Natural killer cell treated with Interleukin-12 subunit alpha and Interleukin-12 subunit beta and Interleukin-15 and Interleukin-18, amount 100 ng/mL, for 72 hours (primary cell): ENCODE measurements around the gene PGPEP1. TPM values are rescaled to one million over a fixed set of nuclear protein-coding genes. Genes with fewer than 3 reads are reported as not detected.
A peak's percentile ranks its signal among the peaks of the same experiment; 100 is the strongest.

ENCODE experiments used
- ATAC-seq, 2 donors: fragments of 150-1000 bp; cut with Tn5 transposase in 1 of 2; sonication (Bioruptor Pico), chemical (Tn5 transposase) in 1 of 2; 2 replicates each; pipeline ENCODE4 v1.10.0; 2021
- DNase-seq: peaks from one replicate; pipeline ENCODE4 v3.0.0; 2022; ENCODE audit warnings: low spot score
- H3K27ac Mint-ChIP-seq, 2 donors: 1 replicate in 1 of 2; 2 replicates in 1 of 2; pipeline ENCODE4 v1.8.0; 2022; ENCODE audit warnings: mixed read lengths in 2 of 2, mild to moderate bottlenecking in 1 of 2, moderate library complexity in 1 of 2
- H3K27me3 Mint-ChIP-seq, 2 donors: 1 replicate in 1 of 2; 2 replicates in 1 of 2; pipeline ENCODE4 v1.8.0; 2022; ENCODE audit warnings: mixed read lengths in 2 of 2
- H3K36me3 Mint-ChIP-seq: one replicate; pipeline ENCODE4 v1.8.0; 2022; ENCODE audit warnings: mixed read lengths
- H3K4me1 Mint-ChIP-seq, 2 donors: 1 replicate in 1 of 2; 2 replicates in 1 of 2; pipeline ENCODE4 v1.8.0; 2022; ENCODE audit warnings: low read depth in 2 of 2, mixed read lengths in 2 of 2, mild to moderate bottlenecking in 1 of 2
- H3K4me3 Mint-ChIP-seq: one replicate; pipeline ENCODE4 v1.8.0; 2022; ENCODE audit warnings: mixed read lengths
- H3K9me3 Mint-ChIP-seq: 2 replicates; pipeline ENCODE4 v1.8.0; 2022; ENCODE audit warnings: mixed read lengths
- total RNA-seq, 2 donors: library from RNA; stranded (reverse); gene quantifications; one replicate each; pipeline ENCODE4 v1.2.3, GENCODE V29; 2022

The PGPEP1 gene
- total RNA-seq, 2 donors from 2014 or later, result 42.1 to 50.7 TPM

DNA sequence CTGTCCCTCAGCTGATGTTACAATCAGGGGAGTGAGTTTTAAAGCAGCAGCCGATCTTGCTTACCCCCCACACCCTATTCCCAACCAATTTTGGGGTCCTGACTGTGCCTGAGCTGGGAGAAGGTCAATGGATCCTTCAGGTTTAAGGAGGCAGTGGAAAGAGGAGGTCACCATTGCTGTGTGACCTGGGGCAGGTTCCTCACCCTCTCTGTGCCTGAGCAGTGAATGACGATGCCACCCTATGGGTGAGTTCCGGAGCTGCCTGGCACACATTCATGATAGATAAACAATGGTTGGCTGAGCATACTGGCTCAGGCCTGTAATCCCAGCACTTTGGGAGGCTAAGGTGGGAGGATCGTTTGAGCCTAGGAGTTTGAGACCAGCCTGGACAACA is 38.7 kb upstream of the PGPEP1 start:
- no peaks in the 10 kb centered on the region for H3K9me3 Mint-ChIP-seq
- peak overlapping the region; percentile 21 to 76 for H3K27ac Mint-ChIP-seq
- no peaks in the 10 kb centered on the region for H3K36me3 Mint-ChIP-seq
- no peaks in the 10 kb centered on the region for H3K27me3 Mint-ChIP-seq
- DNase-seq (no peak), ATAC-seq (no peak)
- H3K4me3 Mint-ChIP-seq, result peak overlapping the region; percentile 15
- H3K4me1 Mint-ChIP-seq, result peaks cover 10 to 23% of the 10 kb centered on the region in 2 donors

DNA sequence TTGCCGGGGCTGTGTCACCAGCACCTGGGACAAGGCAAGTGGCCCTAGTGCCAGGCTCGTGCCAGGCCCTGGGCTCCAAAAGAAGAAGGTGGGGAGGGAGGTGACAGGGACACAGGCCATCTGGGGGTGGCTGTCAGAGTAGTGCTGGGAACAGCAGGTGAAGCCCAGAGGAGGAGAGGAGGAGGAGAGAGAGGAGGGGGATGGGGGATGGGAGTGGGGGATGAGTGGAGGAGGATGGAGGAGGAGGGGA is 36.3 kb upstream of the PGPEP1 start:
- ATAC-seq (peak in 1 of 2 donors; percentile 0), DNase-seq (no peak)
- Mint-ChIP-seq H3K4me1 (peaks cover 10 to 26% of the 10 kb centered on the region in 2 donors), H3K27me3 (no peaks in the 10 kb centered on the region), H3K9me3 (no peaks in the 10 kb centered on the region), H3K36me3 (no peaks in the 10 kb centered on the region), H3K4me3 (peak overlapping the region; percentile 97), H3K27ac (peak overlapping the region; percentile 96 to 98)

DNA sequence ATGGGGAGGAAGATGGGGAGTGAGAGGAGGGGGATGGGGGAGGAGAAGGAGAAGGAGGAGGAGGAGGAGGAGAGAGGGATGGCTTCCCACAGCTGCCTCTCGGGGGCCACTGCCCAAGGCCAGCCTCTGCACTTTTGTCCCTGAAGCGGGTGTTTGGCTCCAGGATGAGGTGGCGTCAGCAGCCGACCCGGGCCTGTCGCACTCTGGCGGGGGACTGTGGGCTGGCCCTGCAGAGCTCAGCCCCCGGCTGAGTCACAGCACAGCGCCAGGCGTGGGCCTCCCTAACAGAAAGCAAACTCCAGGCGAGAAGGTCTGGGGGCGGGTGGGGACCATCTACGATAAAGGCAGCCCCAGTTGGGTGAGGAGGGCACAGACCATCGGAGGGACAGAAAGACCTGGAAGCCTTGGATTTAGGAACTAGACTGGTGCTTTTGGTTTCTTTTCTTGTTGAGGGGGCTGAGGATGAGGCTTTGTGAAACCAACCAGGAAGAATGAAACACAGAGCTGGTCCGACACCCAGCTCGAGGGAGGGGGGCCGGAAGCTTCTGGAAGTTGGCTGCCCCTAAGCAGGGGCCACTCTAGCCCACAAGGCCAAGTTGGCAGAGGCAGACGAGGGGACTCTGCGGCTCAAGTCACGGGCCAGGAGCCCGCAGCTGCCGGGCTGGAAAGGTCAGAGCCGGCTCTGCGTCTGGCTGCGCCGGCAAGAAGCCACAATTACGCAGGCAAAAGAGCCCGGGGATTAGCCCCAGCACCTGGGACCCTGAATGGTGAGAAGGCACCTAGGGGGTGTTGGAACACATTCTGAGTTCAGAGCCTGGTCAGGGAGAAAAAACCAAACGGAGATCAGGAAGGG is 35.7 kb upstream of the PGPEP1 start:
- Mint-ChIP-seq H3K36me3 (no peaks in the 10 kb centered on the region), H3K9me3 (no peaks in the 10 kb centered on the region), H3K27me3 (no peaks in the 10 kb centered on the region), H3K4me1 (peaks cover 10 to 26% of the 10 kb centered on the region in 2 donors), H3K4me3 (peak overlapping the region; percentile 97), H3K27ac (peak overlapping the region; percentile 96 to 98)
- ATAC-seq (peak; percentile 90), DNase-seq (peak; percentile 92)

DNA sequence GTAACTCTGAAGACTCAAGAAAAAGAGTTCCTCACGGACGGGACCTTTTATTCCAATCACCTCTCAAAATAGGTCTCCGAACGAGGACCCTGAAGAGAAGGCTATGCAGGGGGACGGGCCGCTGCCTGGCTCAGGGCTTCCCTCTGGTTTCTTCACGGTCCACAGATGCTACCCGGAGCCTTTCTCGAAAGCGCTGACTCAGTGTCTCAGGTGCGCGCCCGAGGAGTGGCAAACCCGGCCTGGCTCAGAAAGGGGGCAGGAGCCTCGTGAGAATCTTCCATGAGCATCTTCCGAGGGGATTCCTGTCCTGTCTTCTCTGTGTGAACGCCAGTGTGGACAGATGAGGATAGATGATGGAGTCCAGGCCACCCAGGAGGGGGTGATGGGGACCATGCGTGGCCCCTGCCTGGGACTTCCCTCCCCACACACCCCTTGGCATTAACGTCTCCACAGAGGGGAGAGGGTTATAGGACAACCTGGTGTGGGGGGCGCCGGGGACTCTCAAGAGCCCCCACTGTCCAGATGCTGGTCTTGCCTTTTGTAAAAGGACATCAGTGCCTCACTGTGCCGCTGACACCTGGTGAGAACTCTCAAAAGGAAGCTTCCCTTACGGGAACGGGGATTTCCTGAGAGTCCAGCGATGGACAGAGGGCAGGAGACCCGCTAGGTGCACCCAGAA is 34.0 kb upstream of the PGPEP1 start:
- Mint-ChIP-seq H3K4me1 (peaks cover 10 to 30% of the 10 kb centered on the region in 2 donors), H3K4me3 (peak overlapping the region; percentile 36), H3K36me3 (no peaks in the 10 kb centered on the region), H3K27ac (peak overlapping the region; percentile 96 to 98), H3K9me3 (no peaks in the 10 kb centered on the region), H3K27me3 (no peaks in the 10 kb centered on the region)
- no peak for DNase-seq
- ATAC-seq, result no peak

DNA sequence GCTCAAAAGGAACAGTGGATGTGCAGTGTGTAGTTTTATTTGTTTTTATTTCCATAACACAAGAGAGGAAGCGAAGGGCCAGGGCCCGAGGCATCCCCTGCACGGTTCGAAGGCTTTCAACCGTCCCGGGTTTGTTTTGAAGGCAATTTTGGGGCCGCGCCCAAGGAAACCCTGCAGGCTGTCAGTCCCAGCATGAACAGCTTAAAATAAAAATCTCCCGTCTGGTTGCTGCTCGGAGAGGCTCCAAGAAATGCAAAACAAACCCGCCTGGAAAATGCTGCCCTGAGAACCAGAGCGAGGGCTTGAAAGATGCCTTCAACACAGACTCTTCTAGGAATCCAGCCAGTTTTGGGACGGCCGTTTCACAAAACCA is 33.5 kb upstream of the PGPEP1 start:
- H3K36me3 Mint-ChIP-seq, result no peaks in the 10 kb centered on the region
- H3K27ac Mint-ChIP-seq, result peak overlapping the region; percentile 96 to 98
- H3K4me1 Mint-ChIP-seq, result peaks cover 10 to 30% of the 10 kb centered on the region in 2 donors
- no peak for ATAC-seq
- H3K27me3 Mint-ChIP-seq, result no peaks in the 10 kb centered on the region
- H3K9me3 Mint-ChIP-seq, result no peaks in the 10 kb centered on the region
- DNase-seq, result no peak
- H3K4me3 Mint-ChIP-seq, result peak overlapping the region; percentile 25

DNA sequence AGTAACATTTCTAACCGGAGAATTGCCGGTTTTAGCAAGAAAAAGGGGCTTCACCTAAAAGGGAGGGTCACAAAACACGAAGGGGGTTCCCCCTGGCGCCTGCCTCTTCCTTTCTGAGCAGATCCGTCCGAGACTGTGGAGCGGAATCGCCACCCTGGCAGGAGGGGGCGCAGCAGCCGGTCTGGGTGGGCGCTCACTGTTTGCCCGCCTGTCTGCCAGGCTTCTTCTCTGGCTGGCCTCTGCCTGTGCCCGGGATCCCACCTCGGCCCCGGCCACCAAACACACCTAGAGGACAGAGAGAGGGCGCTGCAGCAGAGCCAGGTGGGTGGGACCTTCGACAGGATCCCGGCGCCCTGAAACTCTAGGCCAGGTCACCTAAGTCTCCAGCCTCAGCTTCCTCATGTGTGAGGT is 33.1 kb upstream of the PGPEP1 start:
- peaks cover 10 to 30% of the 10 kb centered on the region in 2 donors for H3K4me1 Mint-ChIP-seq
- ATAC-seq (no peak), DNase-seq (no peak)
- no peaks in the 10 kb centered on the region for H3K9me3 Mint-ChIP-seq
- H3K4me3 Mint-ChIP-seq, result peak overlapping the region; percentile 25
- H3K36me3 Mint-ChIP-seq, result no peaks in the 10 kb centered on the region
- H3K27me3 Mint-ChIP-seq, result no peaks in the 10 kb centered on the region
- H3K27ac Mint-ChIP-seq, result peak overlapping the region; percentile 96 to 98

- peaks cover 7 to 35% of the 10 kb centered on the region in 2 donors for H3K4me1 Mint-ChIP-seq
- DNase-seq (no peak), ATAC-seq (no peak)
- peak overlapping the region in 1 of 2 donors; percentile 96 for H3K27ac Mint-ChIP-seq
- no peaks in the 10 kb centered on the region for H3K9me3 Mint-ChIP-seq
- H3K4me3 Mint-ChIP-seq, result no peak overlapping the region
- H3K36me3 Mint-ChIP-seq, result no peaks in the 10 kb centered on the region
- H3K27me3 Mint-ChIP-seq, result no peaks in the 10 kb centered on the region
Observed at GRCh38 chr19:18308051-18308947, 32.1 kb upstream of the PGPEP1 start.

GRCh38 chr19:18308948-18309325 is 31.5 kb upstream of the PGPEP1 start:
- Mint-ChIP-seq H3K36me3 (no peaks in the 10 kb centered on the region), H3K9me3 (no peaks in the 10 kb centered on the region), H3K4me3 (no peak overlapping the region), H3K27me3 (no peaks in the 10 kb centered on the region), H3K4me1 (peaks cover under 1 to 29% of the 10 kb centered on the region in 2 donors), H3K27ac (no peak overlapping the region)
- no peak for ATAC-seq
- no peak for DNase-seq

GRCh38 chr19:18309525-18310064 is 30.8 kb upstream of the PGPEP1 start:
- no peaks in the 10 kb centered on the region for H3K36me3 Mint-ChIP-seq
- H3K27ac Mint-ChIP-seq, result no peak overlapping the region
- ATAC-seq, result no peak
- no peak overlapping the region for H3K4me3 Mint-ChIP-seq
- H3K9me3 Mint-ChIP-seq, result no peaks in the 10 kb centered on the region
- no peak for DNase-seq
- H3K27me3 Mint-ChIP-seq, result no peaks in the 10 kb centered on the region
- peaks cover 0 to 23% of the 10 kb centered on the region in 2 donors for H3K4me1 Mint-ChIP-seq

GRCh38 chr19:18310118-18310909 is 30.1 kb upstream of the PGPEP1 start:
- DNase-seq (no peak), ATAC-seq (no peak)
- no peaks in the 10 kb centered on the region for H3K36me3 Mint-ChIP-seq
- no peak overlapping the region for H3K4me3 Mint-ChIP-seq
- H3K27me3 Mint-ChIP-seq, result no peaks in the 10 kb centered on the region
- H3K9me3 Mint-ChIP-seq, result no peaks in the 10 kb centered on the region
- H3K4me1 Mint-ChIP-seq, result peaks cover 0 to 18% of the 10 kb centered on the region in 2 donors
- peak overlapping the region in 1 of 2 donors; percentile 43 for H3K27ac Mint-ChIP-seq

- H3K9me3 Mint-ChIP-seq, result no peaks in the 10 kb centered on the region
- H3K36me3 Mint-ChIP-seq, result no peaks in the 10 kb centered on the region
- H3K27me3 Mint-ChIP-seq, result no peaks in the 10 kb centered on the region
- no peak for DNase-seq
- no peak overlapping the region for H3K4me3 Mint-ChIP-seq
- H3K4me1 Mint-ChIP-seq, result peaks cover 0 to 23% of the 10 kb centered on the region in 2 donors
- ATAC-seq, result no peak
- H3K27ac Mint-ChIP-seq, result peak overlapping the region in 1 of 2 donors; percentile 43
Observed at GRCh38 chr19:18310966-18311365, 29.4 kb upstream of the PGPEP1 start.

- Mint-ChIP-seq H3K4me1 (peaks cover 0 to 25% of the 10 kb centered on the region in 2 donors), H3K27ac (no peak overlapping the region), H3K36me3 (no peaks in the 10 kb centered on the region), H3K9me3 (no peaks in the 10 kb centered on the region), H3K27me3 (no peaks in the 10 kb centered on the region), H3K4me3 (no peak overlapping the region)
- DNase-seq (no peak), ATAC-seq (no peak)
Observed at GRCh38 chr19:18311502-18312091, 28.8 kb upstream of the PGPEP1 start.
